ENCODE results near the gene TMEM190.
"Not testable (repeated sequence)": the region's sequence is repeated elsewhere in the genome, so short reads cannot be mapped to it uniquely, and the experiment has no call there.

TMEM190 gene

GRCh38 chr19:55376241-55376933 lies at the start of gene TMEM190:
TSS of gene TMEM190 (plus strand) at chr19:55376826. CDS start at chr19:55376854, 28 bp downstream.
- no peak for DNase-seq

GRCh38 chr19:55328774-55329318 lies 47.8 kb upstream of the TMEM190 start:
- peak; percentile 44 for DNase-seq

GRCh38 chr19:55329791-55330190 lies 46.8 kb upstream of the TMEM190 start:
- not testable (repeated sequence) for DNase-seq

- no peak for DNase-seq
These were observed 42.8 kb upstream of the TMEM190 start for GRCh38 chr19:55333870-55334269.

- DNase-seq: no peak
These were observed 40.5 kb upstream of the TMEM190 start for GRCh38 chr19:55336101-55336500.

- DNase-seq: peak; percentile 100
These were observed 37.3 kb upstream of the TMEM190 start, which contains the start of gene KMT5C for GRCh38 chr19:55339105-55339888. TSS of gene KMT5C (plus strand) at chr19:55339876. CDS start at chr19:55341937, 2,061 bp downstream.

GRCh38 chr19:55339889-55340783 lies 36.5 kb upstream of the TMEM190 start:
- DNase-seq: peak; percentile 43

GRCh38 chr19:55340784-55341147 lies 35.9 kb upstream of the TMEM190 start:
- DNase-seq: no peak

- DNase-seq: peak; percentile 64
These were observed 35.4 kb upstream of the TMEM190 start for GRCh38 chr19:55341171-55341588.

- no peak for DNase-seq
These were observed 34.8 kb upstream of the TMEM190 start for GRCh38 chr19:55341595-55342531.

GRCh38 chr19:55344444-55344843 lies 32.2 kb upstream of the TMEM190 start:
- DNase-seq: no peak

- no peak for DNase-seq
These were observed 31.4 kb upstream of the TMEM190 start for GRCh38 chr19:55345101-55345817.

GRCh38 chr19:55345818-55346724 lies 30.6 kb upstream of the TMEM190 start:
- no peak for DNase-seq

GRCh38 chr19:55346725-55347441 lies 29.7 kb upstream of the TMEM190 start:
- no peak for DNase-seq

GRCh38 chr19:55347442-55348009 lies 29.1 kb upstream of the TMEM190 start:
- no peak for DNase-seq

GRCh38 chr19:55348317-55349034 lies 28.1 kb upstream of the TMEM190 start:
- DNase-seq: no peak

- no peak for DNase-seq
These were observed 25.9 kb upstream of the TMEM190 start for GRCh38 chr19:55350620-55351315.

All from CD4-positive, alpha-beta T cell treated with Interleukin-10 for 1 hour (primary cell).